Fibroblast of gingiva (primary cell): ENCODE results near the gene ITPR2.
"Not testable (repeated sequence)": the region's sequence is repeated elsewhere in the genome, so short reads cannot be mapped to it uniquely, and the experiment has no call there.

Experiments used
- DNase-seq: peaks from one replicate; pipeline ENCODE4 v3.0.0-alpha.2; 2011; ENCODE audit warnings: low read depth

ITPR2 gene

GRCh38 chr12:26622601-26623000 is 210.4 kb downstream of the ITPR2 start:
- DNase-seq = no peak

GRCh38 chr12:26621932-26622331 is 211.1 kb downstream of the ITPR2 start:
- DNase-seq = no peak

- no peak for DNase-seq
Measured at GRCh38 chr12:26620907-26621306, 212.1 kb downstream of the ITPR2 start.

- no peak for DNase-seq
Measured at GRCh38 chr12:26617513-26617912, 215.5 kb downstream of the ITPR2 start.

- DNase-seq = peak; percentile 13
Measured at GRCh38 chr12:26614011-26614616, 218.9 kb downstream of the ITPR2 start.

GRCh38 chr12:26612203-26612602 is 220.8 kb downstream of the ITPR2 start:
- DNase-seq = no peak

- no peak for DNase-seq
Measured at GRCh38 chr12:26611598-26611997, 221.4 kb downstream of the ITPR2 start.

GRCh38 chr12:26610774-26611173 is 222.2 kb downstream of the ITPR2 start:
- DNase-seq = no peak

- DNase-seq = no peak
Measured at GRCh38 chr12:26609986-26610385, 223.0 kb downstream of the ITPR2 start.

GRCh38 chr12:26608706-26609105 is 224.3 kb downstream of the ITPR2 start:
- peak; percentile 68 for DNase-seq

- no peak for DNase-seq
Measured at GRCh38 chr12:26608273-26608672, 224.7 kb downstream of the ITPR2 start.

GRCh38 chr12:26606911-26607310 is 226.1 kb downstream of the ITPR2 start:
- DNase-seq = no peak

- DNase-seq = not testable (repeated sequence)
Measured at GRCh38 chr12:26604813-26605212, 228.2 kb downstream of the ITPR2 start.

- DNase-seq = no peak
Measured at GRCh38 chr12:26599096-26599695, 233.8 kb downstream of the ITPR2 start.

GRCh38 chr12:26595806-26596205 is 237.2 kb downstream of the ITPR2 start:
- DNase-seq = no peak

GRCh38 chr12:26580619-26581018 is 252.4 kb downstream of the ITPR2 start:
- DNase-seq = peak; percentile 2

- no peak for DNase-seq
Measured at GRCh38 chr12:26576266-26576665, 256.7 kb downstream of the ITPR2 start.

- no peak for DNase-seq
Measured at GRCh38 chr12:26573225-26573909, 259.6 kb downstream of the ITPR2 start.

GRCh38 chr12:26572137-26572536 is 260.9 kb downstream of the ITPR2 start:
- no peak for DNase-seq

GRCh38 chr12:26571560-26571959 is 261.4 kb downstream of the ITPR2 start:
- DNase-seq = no peak

GRCh38 chr12:26567126-26567525 is 265.9 kb downstream of the ITPR2 start:
- DNase-seq = no peak

- DNase-seq = peak; percentile 55
Measured at GRCh38 chr12:26566675-26567074, 266.3 kb downstream of the ITPR2 start.

GRCh38 chr12:26566186-26566585 is 266.8 kb downstream of the ITPR2 start:
- DNase-seq = no peak

- no peak for DNase-seq
Measured at GRCh38 chr12:26564391-26564790, 268.6 kb downstream of the ITPR2 start.
